ENCODE results near the gene SLCO1B1.
"Not testable (repeated sequence)": the region's sequence is repeated elsewhere in the genome, so short reads cannot be mapped to it uniquely, and the experiment has no call there.

The SLCO1B1 gene

GRCh38 chr12:21130998-21131397, at the start of gene SLCO1B1:
SLCO1B1 (plus strand) TSS chr12:21131194; CDS start chr12:21141575, 10,381 bp downstream.
- DNase-seq: no peak

GRCh38 chr12:21084753-21085152, 46.2 kb upstream of the SLCO1B1 start:
- DNase-seq: not testable (repeated sequence)

GRCh38 chr12:21111732-21112131, 19.3 kb upstream of the SLCO1B1 start:
- DNase-seq: no peak

- no peak for DNase-seq
Measured at GRCh38 chr12:21113266-21113665, 17.7 kb upstream of the SLCO1B1 start.

- no peak for DNase-seq
Measured at GRCh38 chr12:21117995-21118394, 13.0 kb upstream of the SLCO1B1 start.

GRCh38 chr12:21118760-21119159, 12.2 kb upstream of the SLCO1B1 start:
- no peak for DNase-seq

- no peak for DNase-seq
Measured at GRCh38 chr12:21129351-21129750, 1.6 kb upstream of the SLCO1B1 start.

GRCh38 chr12:21129906-21130305, 1.1 kb upstream of the SLCO1B1 start:
- DNase-seq: no peak

GRCh38 chr12:21137318-21137999, 6.5 kb downstream of the SLCO1B1 start:
- DNase-seq: not testable (repeated sequence)

- DNase-seq: no peak
Measured at GRCh38 chr12:21138016-21138415, 7.0 kb downstream of the SLCO1B1 start.

GRCh38 chr12:21144309-21144708, 13.3 kb downstream of the SLCO1B1 start:
- no peak for DNase-seq

GRCh38 chr12:21149861-21150260, 18.9 kb downstream of the SLCO1B1 start:
- DNase-seq: not testable (repeated sequence)

- no peak for DNase-seq
Measured at GRCh38 chr12:21151184-21151583, 20.2 kb downstream of the SLCO1B1 start.

GRCh38 chr12:21155522-21156351, 24.7 kb downstream of the SLCO1B1 start:
- no peak for DNase-seq

- no peak for DNase-seq
Measured at GRCh38 chr12:21165048-21165447, 34.1 kb downstream of the SLCO1B1 start.

- no peak for DNase-seq
Measured at GRCh38 chr12:21169878-21170472, 39.0 kb downstream of the SLCO1B1 start.

GRCh38 chr12:21172079-21172478, 41.1 kb downstream of the SLCO1B1 start:
- DNase-seq: no peak

- DNase-seq: no peak
Measured at GRCh38 chr12:21183721-21184275, 52.8 kb downstream of the SLCO1B1 start.

- DNase-seq: no peak
Measured at GRCh38 chr12:21190016-21190415, 59.0 kb downstream of the SLCO1B1 start.

GRCh38 chr12:21214433-21214832, 83.4 kb downstream of the SLCO1B1 start:
- DNase-seq: not testable (repeated sequence)

- no peak for DNase-seq
Measured at GRCh38 chr12:21219206-21219605, 88.2 kb downstream of the SLCO1B1 start.

- DNase-seq: no peak
Measured at GRCh38 chr12:21220266-21220665, 89.3 kb downstream of the SLCO1B1 start.

GRCh38 chr12:21221072-21221471, 90.1 kb downstream of the SLCO1B1 start:
- DNase-seq: no peak
